WTC11 (cell line): Measurements from ENCODE around the gene MN1.

Experiments
- CREB1 ChIP-seq: sonication (generic); formaldehyde crosslinking; IDR thresholded peaks from 2 replicates; pipeline ENCODE4 v1.8.0; 2023; ENCODE audit warnings: mild to moderate bottlenecking, missing genetic modification reagents
- CTCF ChIP-seq: fragments of 200-600 bp; IDR thresholded peaks from 2 replicates; pipeline ENCODE4 v1.8.0; 2022; ENCODE audit warnings: antibody characterized with exemption
- NR2C2 ChIP-seq: sonication (generic); formaldehyde crosslinking; IDR thresholded peaks from 2 replicates; pipeline ENCODE4 v1.8.0; 2022; ENCODE audit warnings: mild to moderate bottlenecking, missing genetic modification reagents
- PRRX2 ChIP-seq: fragments of 250-450 bp; sonication (Bioruptor Pico); IDR thresholded peaks from 2 replicates; pipeline ENCODE4 v1.8.0; 2021; ENCODE audit warnings: mild to moderate bottlenecking
- USF2 ChIP-seq: sonication (generic); formaldehyde crosslinking; IDR thresholded peaks from 2 replicates; pipeline ENCODE4 v1.8.1; 2023; ENCODE audit warnings: mild to moderate bottlenecking, missing genetic modification reagents, moderate library complexity
- ZNF423 ChIP-seq: fragments of 250-450 bp; sonication (Bioruptor Pico); IDR thresholded peaks from 2 replicates; pipeline ENCODE4 v2.1.2; 2022; ENCODE audit warnings: mild to moderate bottlenecking, moderate library complexity

- TF ChIP-seq CTCF (no peak), PRRX2 (no peak), USF2 (CRISPR knock-in tag) (no peak), NR2C2 (CRISPR knock-in tag) (no peak), CREB1 (CRISPR knock-in tag) (no peak), ZNF423 (CRISPR knock-in tag) (no peak)
These were observed 75.2 kb downstream of the MN1 start for GRCh38 chr22:27726331-27726685.
